ENCODE results near the gene UEVLD.

DNA sequence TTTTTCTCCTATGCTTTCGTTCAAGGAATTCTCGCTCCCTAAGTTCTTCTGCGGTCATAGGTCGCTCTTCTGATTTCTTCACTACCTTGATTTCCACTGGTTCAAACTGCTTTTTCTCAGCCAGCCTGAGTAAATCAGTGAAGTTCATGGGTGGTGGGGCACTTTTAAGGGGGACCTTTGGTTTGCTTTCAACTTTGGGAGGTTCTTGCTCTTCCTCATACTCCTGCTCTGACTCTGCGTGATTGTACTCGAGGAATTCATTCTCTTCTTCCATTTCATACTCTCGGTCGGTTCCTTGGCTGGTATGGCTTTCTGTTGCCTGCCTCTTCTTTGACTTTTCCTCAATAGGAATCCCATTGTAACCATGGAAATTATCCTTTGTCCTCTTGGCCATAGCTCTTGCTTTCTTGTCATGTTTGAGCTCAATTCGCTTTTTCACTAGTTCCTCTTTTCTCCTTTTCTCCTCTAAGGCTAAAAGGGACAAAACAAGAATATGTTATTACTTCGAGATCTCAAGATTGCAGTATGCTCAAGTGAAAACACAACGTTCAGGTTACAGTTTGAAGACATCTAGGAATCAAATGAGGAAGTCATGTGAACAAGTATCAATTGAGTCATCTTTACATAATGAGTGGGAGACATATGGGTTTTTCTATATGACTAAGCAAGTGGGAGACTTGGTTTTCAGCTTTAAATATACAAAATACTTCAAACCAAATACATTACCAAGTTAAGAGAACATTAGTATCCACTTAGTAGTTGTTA is 27.3 kb upstream of the UEVLD start:
- TF ChIP-seq CTCF (IDR thresholded peaks at IDR 0.05; ENCODE audit: low read length): no peak
- TF ChIP-seq EZH2phosphoT487 (IDR thresholded peaks at IDR 0.05; ENCODE audit: low read length): no peak
- no peak for TF ChIP-seq EZH2 (optimal IDR thresholded peaks at IDR 0.05; ENCODE audit: low read depth, low read length)
